Measurements from ENCODE around the gene NDUFS2. TPM values are rescaled to one million over a fixed set of nuclear protein-coding genes. Genes with fewer than 3 reads are reported as not detected.
"Not testable (repeated sequence)": the region's sequence is repeated elsewhere in the genome, so short reads cannot be mapped to it uniquely, and the experiment has no call there.

Gene NDUFS2
- total RNA-seq, 1 experiment from 2014 or later, result 101 TPM

DNA sequence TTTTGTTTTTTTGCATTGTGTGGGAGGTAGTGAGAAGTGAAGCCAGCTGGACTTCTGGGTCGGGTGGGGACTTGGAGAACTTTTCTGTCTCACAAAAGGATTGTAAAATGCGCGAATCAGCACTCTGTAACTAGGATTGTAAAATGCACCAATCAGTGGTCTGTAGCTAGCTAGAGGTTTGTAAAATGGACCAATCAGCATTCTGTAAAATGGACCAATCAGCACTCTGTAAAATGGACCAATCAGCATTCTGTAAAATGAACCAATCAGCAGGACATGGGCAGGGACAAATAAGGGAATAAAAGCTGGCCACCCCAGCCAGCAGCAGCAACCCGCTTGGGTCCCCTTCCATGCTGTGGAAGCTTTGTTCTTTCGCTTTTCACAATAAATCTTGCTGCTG lies 47.9 kb downstream of the NDUFS2 start:
- not testable (repeated sequence) for DNase-seq (ENCODE audit: low spot score)

DNA sequence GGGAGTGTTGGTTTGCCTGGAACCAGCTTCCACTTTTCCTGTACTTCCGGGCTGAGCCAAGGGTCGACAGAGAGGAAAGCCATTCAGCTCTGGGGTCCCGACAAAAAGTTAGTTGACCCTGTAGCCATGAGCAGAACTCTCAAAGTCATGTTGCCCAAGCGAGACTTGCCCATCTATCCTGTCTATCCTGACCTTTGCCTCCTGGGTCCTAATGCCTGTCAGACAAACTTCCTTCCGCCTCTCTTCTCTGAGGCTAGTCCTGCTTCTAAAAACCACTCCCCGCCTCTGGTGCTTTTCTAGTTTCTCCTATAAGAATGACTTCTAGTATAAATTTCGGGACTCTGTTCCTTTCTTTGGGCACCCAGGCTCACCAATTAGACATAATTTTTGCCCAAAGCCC lies 48.7 kb downstream of the NDUFS2 start:
- DNase-seq (ENCODE audit: low spot score), result no peak

DNA sequence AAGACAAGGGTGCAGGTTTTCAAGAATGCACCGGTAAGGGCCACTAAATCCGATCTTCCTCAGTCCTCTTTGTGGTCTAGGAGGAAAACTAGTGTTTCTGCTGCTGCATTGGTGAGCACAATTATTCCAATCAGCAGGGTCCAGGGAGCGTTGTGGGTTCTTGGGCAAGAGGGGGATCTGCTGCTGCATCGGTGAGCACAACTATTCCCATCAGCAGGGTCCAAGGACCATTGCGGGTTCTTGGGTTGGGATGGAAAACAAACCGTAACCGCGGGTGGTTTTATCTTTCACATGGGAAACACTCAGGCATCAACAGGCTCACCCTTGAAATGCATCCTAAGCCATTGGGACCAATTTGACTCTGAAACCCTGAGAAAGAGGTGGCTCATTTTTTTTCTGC lies 49.4 kb downstream of the NDUFS2 start:
- DNase-seq (ENCODE audit: low spot score), result no peak

GRCh38 chr1:161255302-161255701 lies 53.1 kb downstream of the NDUFS2 start:
- not testable (repeated sequence) for DNase-seq (ENCODE audit: low spot score)

DNA sequence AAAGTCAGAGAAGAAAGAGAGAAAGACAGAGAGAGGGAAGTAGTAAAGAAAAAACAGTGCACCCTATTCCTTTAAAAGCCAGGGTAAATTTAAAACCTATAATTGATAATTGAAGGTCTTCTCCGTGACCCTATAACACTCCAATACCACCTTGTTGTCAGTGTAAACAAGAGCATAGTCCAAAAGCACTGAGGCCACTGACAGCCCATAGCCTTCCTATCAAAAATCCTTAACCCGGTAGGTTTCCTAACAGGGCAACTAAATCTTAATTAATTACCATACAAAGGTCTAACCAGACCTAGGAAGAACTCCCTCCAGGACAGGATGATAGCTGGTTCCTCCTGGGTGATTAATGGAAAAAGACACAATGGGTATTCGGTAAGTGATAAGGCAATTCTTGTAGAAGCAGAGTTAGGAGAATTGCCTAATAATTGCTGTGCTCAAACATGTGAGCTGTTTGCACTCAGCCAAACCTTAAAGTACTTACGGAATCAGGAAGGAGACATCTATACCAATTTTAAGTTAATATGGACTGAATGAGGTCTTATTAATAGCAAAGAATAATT lies 53.9 kb downstream of the NDUFS2 start:
- DNase-seq (ENCODE audit: low spot score), result not testable (repeated sequence)

DNA sequence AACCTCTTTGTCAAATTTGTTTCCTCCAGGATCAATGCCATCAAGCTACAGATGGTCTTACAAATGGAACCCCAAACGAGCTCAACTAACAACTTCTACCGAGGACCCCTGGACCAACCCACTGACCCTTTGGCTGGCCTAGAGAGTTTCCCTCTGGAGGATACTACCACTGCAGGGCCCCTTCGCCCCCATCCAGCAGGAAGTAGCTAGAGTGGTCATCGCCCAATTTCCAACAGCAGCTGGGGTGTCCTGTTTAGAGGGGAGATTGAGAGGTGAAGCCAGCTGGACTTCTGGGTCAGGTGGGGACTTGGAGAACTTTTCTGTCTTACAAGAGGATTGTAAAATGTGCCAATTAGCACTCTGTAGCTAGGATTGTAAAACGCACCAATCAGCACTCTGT lies 54.9 kb downstream of the NDUFS2 start:
- not testable (repeated sequence) for DNase-seq (ENCODE audit: low spot score)

DNA sequence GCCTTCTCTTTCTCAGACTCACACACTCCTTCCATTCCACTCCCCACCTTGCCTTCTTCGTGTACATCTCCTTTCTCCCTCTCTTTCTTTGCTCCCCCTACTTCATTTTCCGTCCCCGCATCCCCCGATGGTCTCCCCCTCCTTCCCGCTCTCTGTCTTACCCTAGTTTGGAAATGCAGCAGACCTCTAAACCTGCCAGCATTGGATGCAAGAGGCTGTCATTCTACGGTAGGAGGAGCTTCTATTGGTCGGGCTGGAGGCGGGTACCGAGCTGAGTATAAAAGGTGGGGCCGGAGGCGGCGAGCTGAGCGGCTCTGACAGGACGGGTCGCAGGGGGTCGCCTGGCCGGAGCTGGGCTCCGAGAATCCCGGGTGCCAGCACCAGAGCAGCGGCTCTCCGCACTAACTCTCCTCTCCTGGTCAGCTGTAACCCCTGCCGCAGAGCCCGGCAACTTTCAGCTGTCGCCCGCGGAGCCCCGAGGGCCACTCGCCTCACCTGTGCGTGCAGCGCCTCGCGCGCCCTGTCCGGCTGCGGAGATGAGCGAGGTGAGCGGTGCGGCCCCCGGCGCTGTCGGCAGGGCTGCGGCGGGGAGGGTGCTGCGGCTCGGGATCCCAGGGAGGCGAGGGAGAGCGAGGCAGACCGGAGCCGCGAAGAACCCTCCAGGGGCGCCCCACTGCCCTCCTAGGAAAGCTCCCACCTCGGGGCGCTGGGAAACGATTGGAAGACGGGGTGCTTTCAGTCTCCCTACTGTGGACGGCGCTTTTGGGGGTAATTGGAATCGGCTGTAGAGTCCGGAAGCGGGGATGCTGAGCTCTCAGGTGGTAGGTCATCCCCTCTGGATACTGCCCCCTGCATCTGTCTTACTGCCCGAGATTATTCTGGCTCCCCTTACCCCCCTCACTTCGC lies 56.5 kb downstream of the NDUFS2 start, which contains the start of gene PCP4L1:
PCP4L1 (plus strand) TSS at position 307 of the 906 bp plus-strand sequence; CDS start at position 537, 230 bp downstream.
- no peak for DNase-seq (ENCODE audit: low spot score)

DNA sequence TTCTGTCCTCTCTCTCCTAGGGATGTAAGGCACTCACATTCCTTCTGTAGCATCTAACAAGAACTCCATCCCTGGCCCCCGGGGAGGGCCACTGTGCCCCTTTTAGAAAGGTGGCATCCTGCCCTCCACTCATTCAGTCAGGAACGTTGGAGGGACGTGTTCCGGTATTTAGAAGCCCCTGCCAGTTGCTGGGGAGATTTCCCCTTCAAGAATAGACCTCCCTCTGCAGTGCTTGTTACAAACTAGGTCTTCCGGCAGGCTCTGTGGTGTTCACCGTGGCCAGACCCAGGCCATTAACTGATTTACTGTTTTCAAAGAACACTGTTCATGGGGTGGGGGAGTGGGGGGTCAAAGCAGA lies 57.2 kb downstream of the NDUFS2 start:
- DNase-seq (ENCODE audit: low spot score), result no peak

GRCh38 chr1:161259765-161260164 lies 57.6 kb downstream of the NDUFS2 start:
- DNase-seq (ENCODE audit: low spot score), result no peak

DNA sequence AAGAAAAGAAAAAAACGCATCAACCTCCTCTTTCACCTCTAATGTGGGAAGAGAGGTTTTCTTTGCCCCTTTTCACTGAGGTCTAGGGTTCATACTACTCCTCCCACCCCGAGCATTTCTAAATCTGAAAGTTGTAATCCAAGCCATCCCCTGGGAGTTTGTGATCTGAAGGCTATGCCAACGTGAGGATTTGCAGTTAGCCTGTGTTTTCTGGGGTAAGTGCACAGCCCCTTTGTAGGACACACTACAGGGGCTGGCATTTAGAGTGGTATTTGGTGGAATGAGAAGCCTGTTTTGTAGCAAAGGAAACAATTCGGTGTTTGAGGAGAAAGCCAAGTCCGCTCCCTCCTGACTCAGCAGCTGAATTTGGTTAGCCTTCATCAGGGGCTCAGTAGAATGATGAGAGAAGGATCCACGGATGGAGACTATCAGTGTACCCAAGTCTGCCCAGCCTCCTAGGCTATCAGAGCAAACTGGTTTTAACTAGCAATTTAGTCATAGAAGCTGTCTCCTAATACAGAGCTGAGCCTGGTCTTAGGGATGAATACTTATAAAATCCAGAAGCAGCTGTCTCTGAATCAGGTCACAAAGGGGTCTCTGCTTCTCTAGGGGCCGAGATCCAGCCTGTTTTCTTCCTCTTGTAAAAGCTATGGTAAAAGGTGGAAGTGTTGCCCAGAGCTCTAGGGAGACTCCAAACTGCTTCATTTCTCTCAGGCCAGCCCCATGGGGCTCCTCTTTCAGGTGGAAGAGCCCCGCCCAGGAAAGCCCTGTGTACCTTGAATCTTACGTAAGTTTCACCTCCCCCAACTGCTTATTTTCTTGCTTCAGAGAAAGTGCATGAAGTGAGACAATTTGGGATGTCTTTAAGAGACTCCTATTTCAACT lies 58.5 kb downstream of the NDUFS2 start:
- no peak for DNase-seq (ENCODE audit: low spot score)

GRCh38 chr1:161261261-161262235 lies 59.4 kb downstream of the NDUFS2 start:
- DNase-seq (ENCODE audit: low spot score), result no peak

Other genes starting within 250 kb of the NDUFS2 start
- not detected in 2 replicates for gene ITLN2, start 247.6 kb upstream of the NDUFS2 start, total RNA-seq (2014; rRNA removed; shearing (Covaris generic))
- gene F11R, start 181.2 kb upstream of the NDUFS2 start, total RNA-seq (2014; rRNA removed; shearing (Covaris generic)), result 5.2 and 6.4 TPM in 2 replicates
- gene TSTD1, start 163.4 kb upstream of the NDUFS2 start, total RNA-seq (2014; rRNA removed; shearing (Covaris generic)), result not detected in 2 replicates
- gene USF1, start 156.4 kb upstream of the NDUFS2 start, total RNA-seq (2014; rRNA removed; shearing (Covaris generic)), result 57.7 and 60.3 TPM in 2 replicates
- 0.02 TPM in 1 of 2 replicates, not detected in the other for gene ARHGAP30, start 132.5 kb upstream of the NDUFS2 start, total RNA-seq (2014; rRNA removed; shearing (Covaris generic))
- gene NECTIN4, start 112.8 kb upstream of the NDUFS2 start, total RNA-seq (2014; rRNA removed; shearing (Covaris generic)), result 0.14 TPM in 1 of 2 replicates, not detected in the other
- gene KLHDC9, start 104.0 kb upstream of the NDUFS2 start, total RNA-seq (2014; rRNA removed; shearing (Covaris generic)), result not detected in 2 replicates
- 85.6 and 94.8 TPM in 2 replicates for gene PFDN2, start 84.3 kb upstream of the NDUFS2 start, total RNA-seq (2014; rRNA removed; shearing (Covaris generic))
- gene NIT1, start 84.3 kb upstream of the NDUFS2 start, total RNA-seq (2014; rRNA removed; shearing (Covaris generic)), result 34.9 and 36.6 TPM in 2 replicates
- 22.2 and 28.2 TPM in 2 replicates for gene DEDD, start 69.7 kb upstream of the NDUFS2 start, total RNA-seq (2014; rRNA removed; shearing (Covaris generic))
- gene UFC1, start 48.4 kb upstream of the NDUFS2 start, total RNA-seq (2014; rRNA removed; shearing (Covaris generic)), result 140 and 161 TPM in 2 replicates
- gene USP21, start 42.9 kb upstream of the NDUFS2 start, total RNA-seq (2014; rRNA removed; shearing (Covaris generic)), result 5.8 and 6.9 TPM in 2 replicates
- 9.2 and 13.9 TPM in 2 replicates for gene PPOX, start 35.9 kb upstream of the NDUFS2 start, total RNA-seq (2014; rRNA removed; shearing (Covaris generic))
- gene B4GALT3, start 24.9 kb upstream of the NDUFS2 start, total RNA-seq (2014; rRNA removed; shearing (Covaris generic)), result 28.0 and 38.0 TPM in 2 replicates
- not detected in 2 replicates for gene ADAMTS4, start 3.3 kb upstream of the NDUFS2 start, total RNA-seq (2014; rRNA removed; shearing (Covaris generic))
- gene FCER1G, start 12.9 kb downstream of the NDUFS2 start, total RNA-seq (2014; rRNA removed; shearing (Covaris generic)), result 2.0 and 6.1 TPM in 2 replicates
- gene APOA2, start 21.3 kb downstream of the NDUFS2 start, total RNA-seq (2014; rRNA removed; shearing (Covaris generic)), result not detected in 2 replicates
- gene TOMM40L, start 23.7 kb downstream of the NDUFS2 start, total RNA-seq (2014; rRNA removed; shearing (Covaris generic)), result 7.1 and 8.5 TPM in 2 replicates
- not detected in 2 replicates for gene NR1I3, start 35.8 kb downstream of the NDUFS2 start, total RNA-seq (2014; rRNA removed; shearing (Covaris generic))
- gene PCP4L1, start 56.4 kb downstream of the NDUFS2 start, total RNA-seq (2014; rRNA removed; shearing (Covaris generic)), result not detected in 2 replicates
- gene MPZ, start 107.6 kb downstream of the NDUFS2 start, total RNA-seq (2014; rRNA removed; shearing (Covaris generic)), result 0.27 and 0.39 TPM in 2 replicates
- gene SDHC, start 112.0 kb downstream of the NDUFS2 start, total RNA-seq (2014; rRNA removed; shearing (Covaris generic)), result 33.2 and 42.6 TPM in 2 replicates
- gene CFAP126, start 165.5 kb downstream of the NDUFS2 start, total RNA-seq (2014; rRNA removed; shearing (Covaris generic)), result not detected in 2 replicates